ENCODE results near the gene KLHL29. TPM values are rescaled to one million over a fixed set of nuclear protein-coding genes. Genes with fewer than 3 reads are reported as not detected.

KLHL29 gene
- total RNA-seq, result 4.2 and 11.5 TPM in 2 replicates

DNA sequence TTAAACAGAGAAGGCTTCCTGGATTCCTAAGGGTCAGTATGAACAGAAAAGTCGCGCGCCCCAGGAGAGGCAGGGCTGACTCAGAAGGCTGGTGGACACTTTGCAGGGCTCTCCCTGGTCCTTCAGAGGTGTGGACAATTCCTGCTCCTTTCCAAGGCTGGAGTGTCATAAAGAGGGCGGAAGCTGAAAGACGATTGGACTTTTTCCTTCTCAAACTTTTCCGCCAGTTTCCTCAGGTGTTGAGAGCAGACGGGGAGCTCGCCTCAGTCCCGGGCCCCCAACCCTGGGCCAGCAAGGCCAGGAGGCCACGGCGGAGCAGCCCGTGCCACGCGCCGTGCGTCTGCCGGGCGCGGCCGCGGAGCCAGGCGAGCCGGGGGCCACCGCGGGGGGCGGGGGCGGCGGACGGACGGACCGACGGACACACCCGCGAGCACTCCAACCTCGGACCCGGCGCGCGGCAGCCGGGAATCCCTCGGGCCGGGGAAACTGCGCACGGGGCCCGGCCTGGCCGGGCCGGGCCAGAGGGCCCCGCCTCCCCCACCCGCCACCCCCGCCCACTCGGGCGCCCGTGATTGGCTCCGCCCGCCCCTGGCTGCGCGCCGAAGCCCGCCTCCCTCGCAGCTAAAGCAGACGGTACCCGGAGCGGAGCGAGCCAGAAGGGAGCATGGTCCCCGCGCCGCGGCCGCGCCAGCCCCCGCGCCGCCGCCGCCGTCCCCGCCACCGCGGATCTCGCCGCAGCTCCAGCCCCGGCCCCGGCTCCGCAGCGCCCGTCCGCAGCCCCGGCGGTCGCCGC lies at the start of gene KLHL29:
Gene KLHL29 (plus strand): TSS at position 629 of the 793 bp plus-strand sequence. CDS start 177,018 bp downstream, outside the sequence.

